ENCODE data around the gene CUL4A.
A peak's percentile ranks its signal among the peaks of the same experiment; 100 is the strongest.
"Not testable (repeated sequence)": the region's sequence is repeated elsewhere in the genome, so short reads cannot be mapped to it uniquely, and the experiment has no call there.

CUL4A gene

DNA sequence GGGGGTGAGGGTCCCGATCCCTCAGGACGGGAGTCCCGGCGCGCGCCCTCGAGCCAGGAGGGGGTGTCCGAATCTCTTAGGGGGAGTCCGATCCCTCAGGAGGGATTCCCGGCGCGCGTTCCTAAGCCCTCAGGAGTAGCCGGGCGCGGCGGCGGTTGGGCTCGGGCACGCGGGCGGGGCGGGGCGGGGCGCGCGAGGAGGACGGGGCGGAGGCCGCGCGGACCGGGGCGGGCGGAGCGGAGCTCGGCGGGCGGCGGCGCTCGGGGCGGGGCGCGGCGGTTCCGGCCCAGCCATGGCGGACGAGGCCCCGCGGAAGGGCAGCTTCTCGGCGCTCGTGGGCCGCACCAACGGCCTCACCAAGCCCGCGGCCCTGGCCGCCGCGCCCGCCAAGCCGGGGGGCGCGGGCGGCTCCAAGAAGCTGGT lies at the start of gene CUL4A:
Gene CUL4A (plus strand): TSS at position 278 of the 423 bp plus-strand sequence. CDS start 15 bp downstream, at position 293.
- no peak for DNase-seq (ENCODE audit: low read depth)
- peak within 1 kb of the TSS; percentile 90 for H3K4me3 ChIP-seq (ENCODE audit: low read depth, low read length)

DNA sequence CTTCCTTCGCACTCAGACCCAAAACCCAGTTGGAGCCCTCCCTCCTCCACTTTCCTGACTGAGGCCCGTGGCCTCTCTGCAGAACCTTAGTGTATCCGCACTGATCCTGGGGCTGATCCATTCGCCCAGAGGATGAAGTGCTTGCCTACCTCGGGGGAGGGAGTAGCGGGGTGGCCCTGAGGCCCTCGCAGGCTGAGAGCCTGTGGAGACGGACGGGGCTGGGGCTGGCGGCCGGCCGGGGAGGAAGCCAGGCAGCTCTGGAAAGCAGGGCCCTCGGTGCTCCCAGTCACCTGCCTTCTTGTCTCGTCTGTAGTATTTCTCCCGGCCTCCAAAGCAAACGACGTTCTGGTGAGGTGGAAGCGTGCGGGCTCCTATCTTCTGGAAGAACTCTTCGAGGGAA lies 49.7 kb upstream of the CUL4A start:
- DNase-seq (ENCODE audit: low read depth), result no peak

DNA sequence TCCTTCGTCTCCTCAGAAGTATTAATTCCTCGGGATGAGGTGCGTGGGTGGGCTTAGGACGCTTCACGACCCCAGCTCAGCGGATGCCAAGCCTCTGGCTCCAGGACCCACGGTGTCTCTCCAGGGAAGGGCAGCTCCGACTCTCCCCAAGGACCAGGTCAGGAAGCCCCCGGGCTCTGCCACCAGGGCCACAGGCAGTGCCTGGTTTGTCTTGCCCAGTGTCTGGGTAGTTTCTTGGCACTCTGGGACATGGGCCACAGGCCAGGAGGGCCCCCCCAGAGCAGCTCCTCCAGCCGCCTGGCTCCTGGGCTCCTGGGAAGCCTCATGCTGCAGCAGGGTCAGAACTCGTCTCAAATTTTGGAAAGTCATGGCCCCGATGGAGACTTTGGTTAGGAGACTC lies 48.4 kb upstream of the CUL4A start:
- DNase-seq (ENCODE audit: low read depth), result no peak
- H3K4me3 ChIP-seq (ENCODE audit: low read depth, low read length), result no peak overlapping the region

More for the DNA sequence above, 49.7 kb upstream of the CUL4A start:
- no peak overlapping the region for H3K4me3 ChIP-seq (ENCODE audit: low read depth, low read length)

DNA sequence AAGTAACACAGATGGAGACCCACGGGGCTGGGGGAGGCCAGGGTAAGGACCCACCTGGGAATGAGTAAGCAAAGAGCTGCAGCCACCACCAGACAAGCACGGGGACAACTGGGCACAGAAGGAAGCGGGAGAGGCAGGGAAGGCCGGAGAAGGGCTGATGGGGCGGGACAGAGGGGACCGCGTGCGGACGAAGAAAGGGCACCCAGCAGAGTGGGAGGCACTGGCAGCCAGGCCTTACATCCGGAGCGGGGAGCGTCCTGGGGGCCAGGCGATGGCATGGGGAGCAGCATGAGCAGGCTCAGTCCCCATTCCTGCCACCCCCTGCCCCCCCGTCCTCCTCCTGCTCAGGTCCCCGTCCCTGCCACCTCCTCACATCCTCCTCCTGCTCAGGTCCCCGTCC lies 48.0 kb upstream of the CUL4A start:
- DNase-seq (ENCODE audit: low read depth), result no peak
- no peak overlapping the region for H3K4me3 ChIP-seq (ENCODE audit: low read depth, low read length)

DNA sequence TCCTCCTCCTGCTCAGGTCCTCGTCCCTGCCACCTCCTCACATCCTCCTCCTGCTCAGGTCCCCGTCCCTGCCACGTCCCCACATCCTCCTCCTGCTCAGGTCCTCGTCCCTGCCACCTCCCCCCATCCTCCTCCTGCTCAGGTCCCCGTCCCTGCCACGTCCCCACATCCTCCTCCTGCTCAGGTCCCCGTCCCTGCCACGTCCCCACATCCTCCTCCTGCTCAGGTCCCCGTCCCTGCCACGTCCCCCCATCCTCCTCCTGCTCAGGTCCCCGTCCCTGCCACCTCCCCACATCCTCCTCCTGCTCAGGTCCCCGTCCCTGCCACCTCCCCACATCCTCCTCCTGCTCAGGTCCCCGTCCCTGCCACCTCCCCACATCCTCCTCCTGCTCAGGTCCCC lies 47.4 kb upstream of the CUL4A start:
- not testable (repeated sequence) for DNase-seq (ENCODE audit: low read depth); H3K4me3 ChIP-seq (ENCODE audit: low read depth, low read length)

DNA sequence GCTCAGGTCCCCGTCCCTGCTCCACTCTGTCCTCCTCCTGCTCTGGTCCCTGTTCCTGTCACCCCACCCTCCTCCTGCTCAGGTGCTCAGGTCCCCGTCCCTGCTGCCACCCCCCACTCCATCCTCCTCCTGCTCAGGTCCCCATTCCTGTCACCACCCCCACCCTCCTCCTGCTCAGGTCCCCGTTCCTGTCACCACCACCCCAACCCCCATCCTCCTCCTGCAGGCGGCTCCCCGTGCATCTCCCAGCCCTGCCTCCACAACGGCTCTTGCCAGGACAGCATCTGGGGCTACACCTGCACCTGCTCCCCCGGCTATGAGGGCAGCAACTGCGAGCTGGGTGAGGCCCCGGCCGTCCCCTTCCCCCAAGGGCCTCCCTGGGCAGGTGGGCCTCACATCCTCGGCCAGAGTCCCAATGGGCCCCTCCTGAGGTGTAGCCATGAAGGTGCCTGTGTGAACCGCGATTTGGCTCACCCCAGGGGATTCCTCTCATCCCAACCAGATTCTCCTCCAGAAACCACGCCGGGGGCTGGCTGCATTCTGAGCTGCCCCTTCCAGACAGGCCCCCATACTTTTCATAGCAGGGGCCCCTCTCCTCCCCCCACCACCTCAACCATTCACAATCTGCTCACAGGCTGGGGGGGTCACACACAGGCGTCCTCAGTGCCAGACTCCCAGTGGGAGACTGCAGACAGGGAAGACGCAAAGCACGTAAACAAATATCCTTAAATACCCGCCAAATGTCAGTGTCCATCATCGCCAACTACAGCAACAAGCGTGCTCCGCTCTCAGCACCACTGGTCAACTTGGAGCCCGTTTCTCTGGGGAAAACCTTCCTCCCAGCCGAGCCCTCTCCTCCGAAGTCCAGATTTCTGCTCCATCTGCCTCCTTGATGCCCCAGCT lies 46.4 kb upstream of the CUL4A start:
- no peak overlapping the region for H3K4me3 ChIP-seq (ENCODE audit: low read depth, low read length)
- DNase-seq (ENCODE audit: low read depth), result no peak

DNA sequence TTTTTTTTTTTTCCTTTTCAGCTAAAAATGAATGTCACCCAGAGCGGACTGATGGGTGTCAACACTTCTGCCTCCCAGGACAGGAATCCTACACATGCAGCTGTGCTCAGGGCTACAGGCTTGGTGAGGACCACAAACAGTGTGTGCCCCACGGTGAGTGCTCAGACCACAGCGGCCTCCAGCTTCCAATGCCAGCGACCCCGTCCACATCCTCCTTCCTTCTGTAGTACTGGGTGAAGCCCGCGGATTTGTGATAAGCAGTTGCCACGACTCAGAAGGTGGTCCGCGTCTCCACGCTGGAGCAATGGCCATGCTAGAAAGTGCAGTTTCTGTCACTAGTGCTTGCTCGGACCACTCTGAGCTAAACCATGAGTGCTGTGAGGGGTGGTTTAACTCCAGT lies 44.9 kb upstream of the CUL4A start:
- DNase-seq (ENCODE audit: low read depth), result no peak
- no peak overlapping the region for H3K4me3 ChIP-seq (ENCODE audit: low read depth, low read length)

DNA sequence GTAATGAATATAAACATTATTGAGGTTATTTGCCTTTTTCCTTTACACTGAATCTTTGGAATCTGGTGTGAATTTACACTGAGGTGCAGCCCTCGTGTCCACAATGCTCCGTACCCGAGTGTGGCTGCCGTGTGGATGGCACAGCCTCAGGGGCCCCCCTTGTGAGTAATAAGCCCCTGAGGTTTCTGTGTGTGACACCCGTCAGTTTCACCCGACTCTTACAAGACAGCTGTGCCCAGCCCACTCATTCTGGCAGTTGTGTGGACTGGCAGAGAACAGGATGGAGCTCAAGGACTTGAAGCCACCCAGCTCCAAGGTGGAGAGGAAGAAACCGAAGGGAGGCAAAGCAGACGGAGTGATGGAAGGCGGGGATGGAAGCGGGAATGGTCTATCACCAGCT lies 43.1 kb upstream of the CUL4A start:
- no peak for DNase-seq (ENCODE audit: low read depth)

DNA sequence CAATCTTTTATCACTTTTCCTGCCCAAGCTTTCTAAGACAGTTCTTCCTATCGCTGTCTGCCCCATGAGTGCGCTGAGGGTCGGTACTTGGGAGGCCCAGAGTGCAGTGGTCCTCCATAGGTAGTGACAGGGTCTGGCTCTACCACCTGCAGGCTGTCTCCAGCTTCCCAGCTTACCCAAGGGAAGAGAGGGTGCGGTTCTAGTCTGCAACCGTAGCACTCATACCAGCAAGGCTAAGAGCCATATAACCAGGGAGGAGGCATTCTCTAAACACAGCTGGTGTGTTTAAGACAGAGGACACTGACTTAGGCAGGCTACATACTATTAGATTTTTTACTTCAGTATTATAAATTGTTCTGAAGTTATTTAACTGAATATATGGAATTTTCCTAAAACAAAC lies 42.7 kb upstream of the CUL4A start:
- H3K4me3 ChIP-seq (ENCODE audit: low read depth, low read length), result no peak overlapping the region
- no peak for DNase-seq (ENCODE audit: low read depth)

More for the DNA sequence above, 43.1 kb upstream of the CUL4A start:
- no peak overlapping the region for H3K4me3 ChIP-seq (ENCODE audit: low read depth, low read length)

DNA sequence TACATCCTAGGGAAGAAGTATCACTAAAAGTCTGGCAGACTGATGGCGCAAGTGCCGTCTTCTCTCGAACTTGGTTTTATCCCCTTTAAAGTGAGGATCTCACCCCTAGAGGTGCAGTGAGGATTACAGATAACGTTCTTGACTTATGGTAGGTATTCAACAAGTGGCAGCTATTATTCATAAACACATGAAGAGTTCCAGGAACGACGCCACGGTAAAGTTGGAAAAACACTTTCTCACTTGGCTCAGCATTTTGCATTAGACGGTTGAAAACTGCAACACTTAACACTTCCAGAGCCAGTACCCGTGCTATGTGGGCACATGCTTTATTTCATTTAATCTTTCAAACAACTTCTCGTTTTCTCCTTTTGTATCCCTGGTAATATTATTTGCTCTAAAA lies 42.3 kb upstream of the CUL4A start:
- no peak for DNase-seq (ENCODE audit: low read depth)
- no peak overlapping the region for H3K4me3 ChIP-seq (ENCODE audit: low read depth, low read length)

DNA sequence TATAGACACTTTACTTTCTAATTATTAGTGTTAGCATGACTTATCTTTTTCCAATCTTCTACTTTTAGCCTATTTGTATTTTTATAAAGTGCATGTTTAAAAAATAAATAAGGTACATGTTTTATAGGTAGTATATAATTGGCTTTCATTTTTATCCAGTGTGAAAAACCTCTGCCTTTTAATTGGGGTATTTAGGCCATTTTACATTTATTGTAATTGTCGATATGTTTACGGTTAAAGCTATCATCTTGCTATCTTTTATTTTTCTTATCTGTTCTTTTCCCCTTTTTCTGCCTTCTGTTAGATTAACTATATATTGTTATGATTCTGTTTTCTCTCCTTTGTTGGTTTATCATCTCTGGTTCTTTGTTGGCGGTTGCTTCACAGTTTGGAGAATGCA lies 41.8 kb upstream of the CUL4A start:
- no peak for DNase-seq (ENCODE audit: low read depth)
- H3K4me3 ChIP-seq (ENCODE audit: low read depth, low read length), result no peak overlapping the region

DNA sequence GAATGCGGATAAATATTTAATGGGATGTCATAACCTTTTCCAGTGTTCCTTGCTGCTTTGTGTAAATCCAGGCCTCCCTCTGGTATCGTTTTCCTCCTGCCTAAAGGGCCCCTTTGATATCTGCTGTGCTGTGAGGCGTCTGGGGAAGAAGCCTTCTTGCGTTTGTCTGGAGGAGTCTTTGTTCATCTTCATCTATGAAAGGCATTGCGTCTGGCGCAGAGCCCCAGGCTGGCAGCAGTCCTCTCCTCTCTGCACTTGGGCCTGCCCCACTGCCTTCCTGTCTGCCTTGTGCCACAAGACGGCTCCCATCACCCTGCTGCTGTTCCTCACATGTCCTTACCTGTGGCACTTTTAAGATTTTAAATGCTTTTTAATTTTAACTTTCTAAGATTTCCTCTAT lies 41.2 kb upstream of the CUL4A start:
- no peak for DNase-seq (ENCODE audit: low read depth)

DNA sequence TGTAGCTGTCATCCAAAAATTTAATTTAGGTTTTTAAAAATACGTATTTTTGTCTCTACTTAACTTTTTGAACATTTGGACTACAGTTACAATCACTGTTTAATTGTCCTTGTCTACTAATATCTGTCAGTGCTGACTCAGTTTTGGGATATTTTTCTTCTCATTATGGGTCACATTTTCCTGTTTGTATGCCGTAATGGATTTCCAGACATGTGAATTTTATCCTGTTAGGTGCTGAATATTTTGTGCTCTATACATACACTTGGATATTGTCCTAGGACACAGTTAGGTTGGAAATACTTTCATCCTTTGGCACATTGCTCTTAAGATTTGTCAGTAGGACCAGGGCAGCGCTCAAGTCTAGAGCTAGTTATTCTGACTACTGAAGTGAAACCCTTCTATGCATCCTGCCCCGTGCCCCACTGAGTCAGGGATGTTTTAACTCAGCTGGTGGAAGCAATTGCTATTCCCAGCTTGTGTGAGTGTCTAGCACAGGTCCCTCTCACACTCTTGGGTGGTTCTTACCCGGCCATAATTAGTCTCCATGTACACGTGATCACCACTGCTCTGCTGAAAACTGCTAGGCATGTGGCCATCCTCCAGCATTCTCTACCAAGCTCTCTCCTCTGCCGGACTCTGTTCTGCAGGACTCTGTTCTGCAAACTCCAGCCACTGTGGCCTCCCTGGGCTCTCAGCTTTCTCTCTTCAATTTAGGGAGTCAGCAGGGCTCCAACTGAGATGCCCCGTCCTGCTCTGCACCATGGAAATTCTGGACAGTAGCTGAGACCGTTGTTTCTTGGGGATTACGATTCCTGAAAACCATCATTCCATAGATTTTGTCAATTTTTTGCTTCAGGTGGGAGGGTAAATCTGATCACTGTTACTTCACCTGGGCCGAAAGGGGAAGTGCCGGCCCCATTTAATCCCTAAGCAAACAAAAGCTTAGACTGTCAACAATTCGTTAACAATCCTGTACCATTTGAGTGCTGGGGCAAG lies 39.8 kb upstream of the CUL4A start:
- no peak overlapping the region for H3K4me3 ChIP-seq (ENCODE audit: low read depth, low read length)
- no peak for DNase-seq (ENCODE audit: low read depth)

More for the DNA sequence above, 41.2 kb upstream of the CUL4A start:
- no peak overlapping the region for H3K4me3 ChIP-seq (ENCODE audit: low read depth, low read length)

DNA sequence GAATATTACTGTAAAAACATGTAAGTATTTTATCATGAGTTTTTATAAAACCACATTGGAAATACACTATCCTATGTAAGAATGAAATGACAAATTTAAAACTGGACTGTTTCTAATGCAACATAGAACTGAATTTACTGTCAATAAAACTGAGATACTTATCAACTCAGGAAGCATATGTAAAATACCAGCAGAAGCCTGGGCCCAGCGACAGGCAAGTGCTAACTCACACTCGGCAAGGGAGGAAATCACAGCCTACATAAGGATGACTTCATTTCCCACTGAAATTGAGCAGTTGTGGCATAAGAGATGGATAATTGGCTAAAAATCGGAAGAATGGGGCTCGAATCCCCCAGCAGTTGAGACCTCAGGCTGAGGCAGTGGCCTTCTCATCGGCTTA lies 38.9 kb upstream of the CUL4A start:
- no peak overlapping the region for H3K4me3 ChIP-seq (ENCODE audit: low read depth, low read length)
- DNase-seq (ENCODE audit: low read depth), result no peak

DNA sequence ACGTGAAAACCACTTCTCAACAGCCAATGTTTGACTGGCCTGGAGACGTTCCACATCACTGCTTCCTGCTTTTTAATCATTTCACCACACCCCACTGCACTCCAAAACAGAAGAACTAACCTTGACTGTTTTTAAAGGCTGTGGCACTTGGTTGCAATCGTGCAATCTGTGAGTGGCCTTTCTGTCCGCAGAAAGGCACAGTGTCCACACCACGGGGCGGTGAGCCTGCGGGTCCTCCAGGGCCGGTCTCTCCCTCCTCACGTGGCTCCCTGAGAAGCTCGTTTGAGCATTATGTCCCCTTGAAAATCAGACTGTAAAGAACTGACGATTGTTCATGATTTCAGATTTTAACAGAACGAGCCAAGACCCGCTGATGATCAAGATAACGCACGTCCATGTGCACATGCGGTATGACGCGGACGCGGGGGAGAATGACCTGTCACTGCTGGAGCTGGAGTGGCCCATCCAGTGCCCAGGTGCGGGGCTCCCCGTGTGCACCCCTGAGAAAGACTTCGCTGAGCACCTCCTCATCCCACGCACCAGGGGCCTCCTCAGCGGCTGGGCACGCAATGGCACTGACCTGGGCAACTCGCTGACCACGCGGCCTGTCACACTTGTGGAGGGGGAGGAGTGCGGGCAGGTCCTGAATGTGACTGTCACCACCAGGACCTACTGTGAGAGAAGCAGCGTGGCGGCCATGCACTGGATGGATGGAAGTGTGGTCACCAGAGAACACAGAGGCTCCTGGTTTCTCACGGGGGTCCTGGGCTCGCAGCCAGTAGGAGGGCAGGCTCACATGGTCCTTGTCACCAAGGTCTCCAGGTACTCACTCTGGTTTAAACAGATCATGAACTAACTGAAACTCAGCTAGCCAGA lies 37.9 kb upstream of the CUL4A start:
- DNase-seq (ENCODE audit: low read depth), result no peak
- no peak overlapping the region for H3K4me3 ChIP-seq (ENCODE audit: low read depth, low read length)

DNA sequence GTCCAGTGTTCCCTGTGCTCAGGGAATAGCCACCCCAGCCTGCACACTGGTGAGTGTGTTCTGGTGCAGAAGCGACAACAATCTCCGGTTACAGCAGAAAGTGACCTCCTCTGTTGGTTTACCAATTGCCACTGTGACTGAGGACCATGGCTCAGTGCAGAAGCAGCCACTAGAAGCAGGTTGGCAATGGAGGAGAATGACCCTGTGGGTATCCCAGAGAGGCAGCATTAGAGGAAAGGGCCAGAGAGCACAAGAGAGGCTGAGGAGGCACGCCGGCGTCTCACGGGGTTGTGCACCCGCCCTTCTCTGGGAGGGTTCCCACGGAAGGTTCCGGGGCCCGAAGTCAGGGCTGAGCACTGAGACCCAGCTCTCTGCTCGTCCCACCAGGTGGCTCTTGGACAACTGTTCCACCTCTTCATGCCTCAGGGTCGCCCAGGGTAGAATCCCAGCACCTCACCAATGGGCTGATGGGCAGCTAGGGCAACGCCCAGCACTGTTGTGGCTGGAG lies 36.9 kb upstream of the CUL4A start:
- no peak overlapping the region for H3K4me3 ChIP-seq (ENCODE audit: low read depth, low read length)
- DNase-seq (ENCODE audit: low read depth), result no peak

DNA sequence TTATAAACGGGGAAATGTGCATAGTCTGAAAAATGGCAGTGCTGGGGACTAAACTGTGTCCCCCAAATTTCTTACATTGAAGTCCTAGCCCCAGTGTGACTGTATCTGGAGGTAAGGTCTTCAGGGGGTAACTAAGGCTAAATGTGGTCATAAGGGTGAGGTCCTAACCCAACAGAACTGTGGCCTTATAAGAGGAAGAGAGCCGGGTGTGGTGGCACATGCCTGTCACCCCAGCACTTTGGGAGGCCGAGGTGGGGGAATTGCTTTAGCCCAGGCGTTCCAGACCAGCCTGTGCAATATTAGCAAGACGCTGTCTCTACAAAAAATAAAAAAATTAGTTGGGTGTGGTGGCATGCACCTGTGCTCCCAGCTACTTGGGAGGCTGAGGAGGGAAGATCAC lies 33.1 kb upstream of the CUL4A start:
- H3K4me3 ChIP-seq (ENCODE audit: low read depth, low read length), result no peak overlapping the region
- no peak for DNase-seq (ENCODE audit: low read depth)

DNA sequence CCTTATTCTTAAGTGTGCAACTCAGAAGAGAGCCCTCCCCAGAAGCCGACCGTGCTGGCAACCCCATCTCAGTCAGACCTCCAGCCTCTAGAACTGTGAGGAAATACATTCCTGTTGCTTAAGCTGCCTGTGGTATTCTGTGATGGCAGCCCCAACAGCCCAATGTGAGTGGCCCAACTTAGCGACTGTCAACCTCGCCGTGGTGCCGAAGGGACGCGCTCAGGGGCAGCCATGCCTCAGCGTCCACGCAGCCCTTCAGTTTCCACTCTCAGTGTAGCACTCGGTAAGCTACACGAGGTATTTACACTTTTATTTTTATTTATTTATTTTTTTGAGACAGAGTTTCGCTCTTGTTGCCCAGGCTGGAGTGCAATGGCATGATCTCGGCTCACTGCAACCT lies 32.6 kb upstream of the CUL4A start:
- DNase-seq (ENCODE audit: low read depth), result no peak
- H3K4me3 ChIP-seq (ENCODE audit: low read depth, low read length), result no peak overlapping the region

Measured in skeletal muscle cell (primary cell).